AG08396 (cell line): ENCODE data around the gene UTP25.

Source experiments
- DNase-seq: peaks from one replicate; pipeline ENCODE4 v3.0.0; 2012; ENCODE audit warnings: low spot score, mixed read lengths

The UTP25 gene

GRCh38 chr1:209839875-209840546 lies 12.2 kb downstream of the UTP25 start:
- DNase-seq = peak; percentile 87

- no peak for DNase-seq
Observed at GRCh38 chr1:209840611-209841010, 12.8 kb downstream of the UTP25 start.

GRCh38 chr1:209844695-209845407 lies 17.1 kb downstream of the UTP25 start:
- DNase-seq = no peak

- DNase-seq = no peak
Observed at GRCh38 chr1:209845408-209845725, 17.6 kb downstream of the UTP25 start.

- no peak for DNase-seq
Observed at GRCh38 chr1:209849388-209849787, 21.6 kb downstream of the UTP25 start.

GRCh38 chr1:209850342-209850979 lies 22.7 kb downstream of the UTP25 start:
- peak; percentile 56 for DNase-seq

- DNase-seq = no peak
Observed at GRCh38 chr1:209853676-209854075, 25.9 kb downstream of the UTP25 start.

GRCh38 chr1:209854196-209854595 lies 26.4 kb downstream of the UTP25 start:
- DNase-seq = no peak

- no peak for DNase-seq
Observed at GRCh38 chr1:209855006-209855405, 27.2 kb downstream of the UTP25 start.

- DNase-seq = no peak
Observed at GRCh38 chr1:209855623-209856022, 27.9 kb downstream of the UTP25 start.

GRCh38 chr1:209858561-209859103 lies 30.9 kb downstream of the UTP25 start:
- no peak for DNase-seq

GRCh38 chr1:209860293-209860881 lies 32.6 kb downstream of the UTP25 start:
- DNase-seq = peak; percentile 85

GRCh38 chr1:209861242-209861641 lies 33.5 kb downstream of the UTP25 start:
- DNase-seq = no peak

- DNase-seq = no peak
Observed at GRCh38 chr1:209862391-209863356, 34.9 kb downstream of the UTP25 start.

GRCh38 chr1:209863766-209864485 lies 36.2 kb downstream of the UTP25 start:
- no peak for DNase-seq

- DNase-seq = no peak
Observed at GRCh38 chr1:209866201-209866600, 38.4 kb downstream of the UTP25 start.

- no peak for DNase-seq
Observed at GRCh38 chr1:209869291-209870149, 41.7 kb downstream of the UTP25 start.

- DNase-seq = no peak
Observed at GRCh38 chr1:209870151-209870831, 42.5 kb downstream of the UTP25 start.

- no peak for DNase-seq
Observed at GRCh38 chr1:209871006-209871405, 43.2 kb downstream of the UTP25 start.
